H1 (cell line): Measurements from ENCODE around the gene DBH. TPM values are rescaled to one million over a fixed set of nuclear protein-coding genes. Genes with fewer than 3 reads are reported as not detected.

Source experiments
- CTCF ChIA-PET: fragments of 300-600 bp; sonication (Branson Sonifier 250); formaldehyde crosslinking; loops from one replicate; lab custom pipeline; 2021; ENCODE audit not compliant: partially characterized antibody; lab: Charles Lee
- POLR2A ChIA-PET: fragments of 300-600 bp; sonication (Branson Sonifier 250); formaldehyde crosslinking; loops from one replicate; lab custom pipeline; 2021; ENCODE audit warnings: inconsistent platforms; ENCODE audit not compliant: partially characterized antibody; lab: Charles Lee
- DNase-seq, 2 experiments: peaks; one replicate each; pipeline versions ENCODE4 v3.0.0 to v3.0.0-alpha.2; 2010 to 2022; ENCODE audit warnings: low spot score in 2 of 2, low read depth in 1 of 2, mixed read lengths in 1 of 2
- FAIRE-seq: peaks from 2 replicates; lab custom pipeline; 2011; peaks lifted over from hg19 to GRCh38; lab: Jason Lieb, UNC
- H2AFZ ChIP-seq: 2 replicates; pipeline ENCODE4 v1.8.1; 2012; ENCODE audit warnings: low read length, inconsistent platforms
- H2AK5ac ChIP-seq: 2 replicates; pipeline ENCODE4 v1.6.1; 2013; ENCODE audit warnings: low read depth, low read length
- H2BK120ac ChIP-seq: replicated peaks from 2 replicates; pipeline ENCODE3; 2013; ENCODE audit warnings: low read depth, low read length, inconsistent platforms
- H2BK12ac ChIP-seq: 2 replicates; pipeline ENCODE4 v1.6.1; 2013; ENCODE audit warnings: low read depth, low read length
- H2BK15ac ChIP-seq: 2 replicates; pipeline ENCODE4 v1.6.1; 2013; ENCODE audit warnings: low read length
- H2BK20ac ChIP-seq: 2 replicates; pipeline ENCODE4 v1.6.1; 2013; ENCODE audit warnings: low read length
- H2BK5ac ChIP-seq: 2 replicates; pipeline ENCODE4 v1.6.1; 2013; ENCODE audit warnings: low read depth, low read length
- H3K14ac ChIP-seq: 2 replicates; pipeline ENCODE4 v1.6.1; 2013; ENCODE audit warnings: inconsistent platforms; ENCODE audit not compliant: insufficient read length
- H3K18ac ChIP-seq: 2 replicates; pipeline ENCODE4 v1.6.1; 2013; ENCODE audit warnings: low read length; ENCODE audit errors: extremely low read depth
- H3K23ac ChIP-seq: 2 replicates; pipeline ENCODE4 v1.6.1; 2013; ENCODE audit warnings: inconsistent platforms; ENCODE audit not compliant: insufficient read length
- H3K23me2 ChIP-seq: 2 replicates; pipeline ENCODE4 v1.6.1; 2013; ENCODE audit warnings: low read depth, low read length
- H3K27ac ChIP-seq: 2 replicates; pipeline ENCODE4 v1.6.1; 2011; ENCODE audit warnings: low read depth, low read length, inconsistent platforms
- H3K27me3 ChIP-seq, 4 experiments: replicated peaks in 1 of 4; 1 replicate in 1 of 4; 2 replicates in 3 of 4; pipeline versions ENCODE4 v1.6.1 to v1.8.1; 2011 to 2013; ENCODE audit warnings: low read length in 3 of 4, mild to moderate bottlenecking in 3 of 4, inconsistent platforms in 2 of 4, mixed read lengths in 2 of 4, moderate library complexity in 1 of 4; ENCODE audit not compliant: control insufficient read depth in 3 of 4, insufficient read depth in 3 of 4; ENCODE audit errors: extremely low read depth in 1 of 4
- H3K36me3 ChIP-seq, 4 experiments: 2 replicates each; pipeline versions ENCODE4 v1.6.1 to v1.8.1; 2011 to 2013; ENCODE audit warnings: mild to moderate bottlenecking in 4 of 4, low read length in 3 of 4, moderate library complexity in 2 of 4, control low read depth in 1 of 4, inconsistent platforms in 1 of 4; ENCODE audit not compliant: insufficient read depth in 4 of 4, control insufficient read depth in 2 of 4
- H3K4ac ChIP-seq: replicated peaks from 2 replicates; pipeline ENCODE3; 2013; ENCODE audit warnings: low read length, low read depth, mixed read lengths, inconsistent platforms; ENCODE audit not compliant: insufficient read length
- H3K4me1 ChIP-seq, 4 experiments: replicated peaks in 1 of 4; 1 replicate in 1 of 4; 2 replicates in 3 of 4; pipeline versions ENCODE4 v1.6.1 to v1.8.1; 2011 to 2013; ENCODE audit warnings: low read length in 3 of 4, inconsistent platforms in 2 of 4, mixed read lengths in 1 of 4; ENCODE audit not compliant: insufficient read depth in 4 of 4, control insufficient read depth in 3 of 4
- H3K4me2 ChIP-seq, 2 experiments: 2 replicates each; pipeline versions ENCODE4 v1.6.1 to v1.8.1; 2011 to 2013; ENCODE audit warnings: low read depth in 2 of 2, low read length in 2 of 2, control low read depth in 1 of 2, inconsistent platforms in 1 of 2, mild to moderate bottlenecking in 1 of 2; ENCODE audit not compliant: insufficient read depth in 1 of 2
- H3K4me3 ChIP-seq, 4 experiments: fragments of 200-600, 300-600 bp in 1 of 4; sonication (generic), shearing (Covaris generic), sonication (Bioruptor Twin) in 1 of 4; 2 replicates each; pipeline versions ENCODE4 v1.5.1 to v1.8.1; 2011 to 2016; ENCODE audit warnings: low read length in 4 of 4, low read depth in 3 of 4, control low read depth in 2 of 4, inconsistent platforms in 2 of 4, mild to moderate bottlenecking in 2 of 4, mixed read lengths in 1 of 4, moderate library complexity in 1 of 4; ENCODE audit not compliant: insufficient read depth in 2 of 4; ENCODE audit errors: extremely low read depth in 1 of 4
- H3K56ac ChIP-seq: replicated peaks from 2 replicates; pipeline ENCODE3; 2013; ENCODE audit warnings: low read depth, mild to moderate bottlenecking, mixed read lengths, low read length, inconsistent platforms; ENCODE audit not compliant: insufficient read length
- H3K79me1 ChIP-seq: 2 replicates; pipeline ENCODE4 v1.6.1; 2013; ENCODE audit warnings: low read depth, low read length, control low read depth
- H3K79me2 ChIP-seq, 2 experiments: 2 replicates each; pipeline versions ENCODE4 v1.6.1 to v1.8.1; 2012 to 2013; ENCODE audit warnings: low read length in 2 of 2, mild to moderate bottlenecking in 2 of 2, inconsistent platforms in 1 of 2; ENCODE audit not compliant: insufficient read depth in 2 of 2, control insufficient read depth in 1 of 2
- H3K9ac ChIP-seq, 4 experiments: replicated peaks in 1 of 4; 1 replicate in 1 of 4; 2 replicates in 3 of 4; pipeline versions ENCODE4 v1.6.1 to v1.8.1; 2011 to 2013; ENCODE audit warnings: low read depth in 3 of 4, low read length in 3 of 4, control low read depth in 2 of 4, mild to moderate bottlenecking in 2 of 4, moderate library complexity in 2 of 4, inconsistent platforms in 1 of 4; ENCODE audit errors: extremely low read depth in 1 of 4
- H3K9me3 ChIP-seq, 2 experiments: 2 replicates each; pipeline versions ENCODE4 v1.6.1 to v1.8.1; 2012 to 2013; ENCODE audit warnings: mild to moderate bottlenecking in 2 of 2, moderate library complexity in 2 of 2, control low read depth in 1 of 2, inconsistent platforms in 1 of 2, low read depth in 1 of 2, low read length in 1 of 2, mixed read lengths in 1 of 2; ENCODE audit not compliant: insufficient read depth in 2 of 2
- H4K20me1 ChIP-seq, 2 experiments: replicated peaks in 1 of 2; 2 replicates each; pipeline versions ENCODE3 to v1.8.1; 2011 to 2013; ENCODE audit warnings: inconsistent platforms in 2 of 2, low read length in 2 of 2, mild to moderate bottlenecking in 1 of 2; ENCODE audit not compliant: insufficient read depth in 2 of 2, control insufficient read depth in 1 of 2
- H4K5ac ChIP-seq: 2 replicates; pipeline ENCODE4 v1.6.1; 2013; ENCODE audit warnings: low read length, low read depth, mixed read lengths, inconsistent platforms; ENCODE audit not compliant: insufficient read length
- H4K8ac ChIP-seq: 2 replicates; pipeline ENCODE4 v1.8.0; 2013; ENCODE audit warnings: mild to moderate bottlenecking, moderate library complexity, low read length, inconsistent platforms; ENCODE audit not compliant: insufficient read depth; ENCODE audit errors: extremely low read depth
- H4K91ac ChIP-seq: replicated peaks from 2 replicates; pipeline ENCODE3; 2013; ENCODE audit warnings: low read length, mixed read lengths, inconsistent platforms; ENCODE audit not compliant: insufficient read length
- CHD2 ChIP-seq: IDR thresholded peaks from 2 replicates; pipeline ENCODE4 v1.6.1; 2012; ENCODE audit warnings: low read length, improper control_type of control experiment
- HDAC6 ChIP-seq: IDR thresholded peaks from one replicate; pipeline ENCODE4 v1.7.1; 2012; ENCODE audit warnings: low read depth, mild to moderate bottlenecking, inconsistent platforms, low read length, moderate library complexity
- KDM5A ChIP-seq: fragments of 200-600 bp; IDR thresholded peaks from 2 replicates; pipeline ENCODE4 v1.7.1; 2012; ENCODE audit warnings: mild to moderate bottlenecking, low read length, inconsistent platforms, mixed read lengths
- NANOG ChIP-seq: IDR thresholded peaks from 2 replicates; pipeline ENCODE4 v1.6.1; 2011; ENCODE audit warnings: low read length, low read depth, mild to moderate bottlenecking, inconsistent platforms; ENCODE audit not compliant: insufficient read depth, poor library complexity, severe bottlenecking
- WGBS, 2 experiments: shearing (Covaris generic) in 1 of 2; methylation state at CpG; one replicate each; pipeline versions ENCODE4 v1.1.6 to v1.1.7; 2013 to 2015; ENCODE audit warnings: low lambda C conversion rate in 2 of 2, mixed read lengths in 2 of 2, inconsistent platforms in 1 of 2, low coverage in 1 of 2, missing lambda C conversion rate in 1 of 2; ENCODE audit not compliant: insufficient replicate concordance in 2 of 2, insufficient coverage in 1 of 2, insufficient read length in 1 of 2; ENCODE audit errors: extremely low coverage in 1 of 2, missing lambda C conversion rate in 1 of 2; 5-methylcytosine and 5-hydroxymethylcytosine counted together
- polyA plus RNA-seq, 7 experiments: library from polyadenylated mRNA; depleted of rRNA in 3 of 7; stranded (reverse) in 5 of 7; unstranded in 2 of 7; fragments of >200 nt in 5 of 7; fragments of 200-250 nt in 2 of 7; gene quantifications; 1 replicate in 5 of 7; 2 replicates in 1 of 7; 4 replicates in 1 of 7; pipeline versions ENCODE4 v1.2.1 to v1.2.3, GENCODE V29; 2011 to 2013; ENCODE audit warnings: missing spikeins in 2 of 7, mixed read lengths in 2 of 7
- total RNA-seq: library from RNA; stranded (reverse); fragmentation: NEBNext Ultra II Directional; extraction: Animal tissue kit (Norgen Biotek cat#: 25700); gene quantifications from 2 replicates; pipeline ENCODE4 v1.2.1, GENCODE V29; 2021

The DBH gene
- total and polyA plus RNA-seq, 2 of the 8 experiments (the other 6 are each of a cell fraction or from before 2014, with no cell fraction given) = 0.18 TPM; not detected in 1

- H3K23me2 ChIP-seq = peaks cover 4% of the 10 kb centered on the region; the same call in 1 of the 2 replicates
- no peaks in the 10 kb centered on the region for H3K79me1 ChIP-seq
- no peaks in the 10 kb centered on the region for H4K20me1 ChIP-seq
- H2BK120ac ChIP-seq = no peak overlapping the region
- H2BK5ac ChIP-seq = no peak overlapping the region
- DNase-seq = no peak
- POLR2A ChIA-PET = interaction anchor here (1.5 kb wide), 1 partner anchor 52 kb away, joined by 3 read pairs; no protein-coding TSS in a partner anchor
- no peak overlapping the region for H4K8ac ChIP-seq
- H4K91ac ChIP-seq = no peak overlapping the region
- no peak overlapping the region for H3K4me2 ChIP-seq
- H2AFZ ChIP-seq = no peak overlapping the region
- no peak overlapping the region for H3K9ac ChIP-seq
- H3K4me3 ChIP-seq = no peak overlapping the region
- no peak overlapping the region for H2AK5ac ChIP-seq
- peaks cover 4 to 14% (median 7%) of the 10 kb centered on the region in 4 experiments for H3K27me3 ChIP-seq
- H3K56ac ChIP-seq = no peak overlapping the region
- no peak overlapping the region for H2BK12ac ChIP-seq
- WGBS, 2 experiments = 87% methylated on average over 16 of the region's 16 CpGs; no CpG with 5 or more reads in 1 of the 2 experiments
- TF ChIP-seq NANOG = no peak
- TF ChIP-seq CHD2 = no peak
- TF ChIP-seq HDAC6 = no peak
- no peak for TF ChIP-seq KDM5A
- H3K18ac ChIP-seq = no peak overlapping the region
- H3K4me1 ChIP-seq = peaks cover 0 to 3% (median 1%) of the 10 kb centered on the region in 4 experiments; a peak in 3 of 7 replicates
- H3K79me2 ChIP-seq = no peaks in the 10 kb centered on the region
- no peaks in the 10 kb centered on the region for H3K36me3 ChIP-seq
- FAIRE-seq = no peak
- H3K4ac ChIP-seq = no peak overlapping the region
- CTCF ChIA-PET = interaction anchor here (0.7 to 1.5 kb wide), 4 partner anchors 8 to 98 kb away, joined by 3 to 6 read pairs (median 4); no protein-coding TSS in a partner anchor
- H2BK15ac ChIP-seq = no peak overlapping the region
- H3K9me3 ChIP-seq = no peaks in the 10 kb centered on the region
- no peak overlapping the region for H2BK20ac ChIP-seq
- H3K14ac ChIP-seq = no peak overlapping the region
- H3K23ac ChIP-seq = no peak overlapping the region
- H4K5ac ChIP-seq = no peak overlapping the region
- no peak overlapping the region for H3K27ac ChIP-seq
Observed at GRCh38 chr9:133613432-133613831, 22.7 kb upstream of the DBH start.
